HG03159 (cell line): ENCODE data around the gene GEMIN5.

Experiments
- ATAC-seq: cut with Tn5 transposase; IDR thresholded peaks from one replicate; pipeline ENCODE4 v1.9.1; 2021; ENCODE audit warnings: mild to moderate bottlenecking, moderate library complexity; ENCODE audit not compliant: unreplicated experiment

The GEMIN5 gene

GRCh38 chr5:154885439-154885838, 52.6 kb downstream of the GEMIN5 start:
- no peak for ATAC-seq

DNA sequence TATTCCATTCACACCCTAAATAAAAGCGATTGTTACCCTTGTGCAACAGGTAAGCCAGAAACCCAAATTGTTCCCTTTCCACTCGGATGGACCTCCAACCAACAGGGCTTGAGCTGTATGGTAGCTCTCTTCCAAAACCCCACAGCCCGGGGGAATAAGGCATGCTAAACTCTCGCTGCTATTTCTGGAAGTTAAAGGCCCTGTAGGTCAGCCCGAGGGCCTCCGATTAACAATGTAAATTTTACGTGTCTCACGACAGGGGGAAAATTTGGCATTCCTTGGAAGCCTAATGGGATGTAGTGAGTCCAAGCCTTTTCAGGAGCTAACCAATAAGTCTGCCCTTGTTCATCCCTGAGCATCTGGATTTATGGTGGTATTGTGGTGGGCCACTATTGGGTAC, 53.6 kb downstream of the GEMIN5 start:
- ATAC-seq = no peak

- no peak for ATAC-seq
Measured at GRCh38 chr5:154881986-154882385, 56.0 kb downstream of the GEMIN5 start.

DNA sequence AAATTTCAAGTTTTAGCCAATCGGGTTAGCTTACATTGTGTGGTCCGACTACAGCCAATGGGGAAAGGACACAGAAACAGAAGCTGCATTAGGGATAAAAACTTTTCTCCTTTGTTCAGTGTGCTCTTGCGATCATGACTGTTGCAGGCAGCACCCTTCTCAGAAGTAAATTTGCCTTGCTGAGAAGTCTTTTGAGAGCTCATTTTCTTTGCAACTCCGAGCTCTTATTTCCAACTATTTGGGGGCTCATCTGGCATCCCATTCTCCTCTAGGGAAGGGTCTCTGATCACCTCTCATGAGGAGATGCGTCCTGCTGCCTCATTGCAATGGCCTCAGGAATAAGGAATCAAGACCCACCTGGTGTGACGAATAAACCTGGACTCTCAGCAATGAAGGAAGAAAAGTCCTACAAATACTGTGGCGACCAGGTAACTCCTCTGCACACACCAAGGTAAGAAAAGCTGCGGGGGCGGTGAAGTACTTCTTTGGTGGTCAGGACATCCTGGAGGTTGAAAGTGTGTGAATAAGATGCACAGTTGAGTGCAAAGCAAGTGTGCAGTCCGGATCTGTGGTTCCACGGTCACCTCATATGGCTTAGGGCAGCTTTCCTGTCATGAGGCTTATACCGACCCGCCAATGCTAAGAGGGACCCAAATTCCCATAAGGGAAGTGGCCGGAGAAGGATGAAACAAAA, 59.2 kb downstream of the GEMIN5 start:
- no peak for ATAC-seq

DNA sequence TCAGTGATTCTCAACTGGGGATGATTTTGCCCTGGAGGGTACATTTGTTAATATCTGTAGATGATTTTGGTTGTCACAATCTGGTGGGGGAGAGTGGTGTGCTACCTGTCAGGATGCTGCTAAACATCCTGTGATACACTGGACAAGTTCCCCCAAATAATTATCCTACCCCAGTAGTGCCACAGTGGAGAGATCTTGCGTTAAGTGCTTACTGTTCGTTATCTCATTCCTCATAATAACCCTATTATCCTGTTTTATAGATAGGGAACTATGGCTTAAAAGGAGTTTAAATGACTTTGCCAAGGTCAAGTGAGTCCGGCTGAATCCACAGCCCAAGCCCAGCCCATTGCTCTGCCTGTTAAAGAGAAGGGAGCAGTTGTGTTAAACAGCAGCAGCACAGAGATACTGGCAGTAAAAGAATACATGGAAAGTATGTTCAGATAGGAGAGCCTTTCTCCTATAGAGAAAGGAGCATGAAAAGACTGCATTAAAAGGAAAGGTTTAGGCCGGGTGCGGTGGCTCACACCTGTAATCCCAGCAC, 64.2 kb downstream of the GEMIN5 start:
- ATAC-seq = no peak

DNA sequence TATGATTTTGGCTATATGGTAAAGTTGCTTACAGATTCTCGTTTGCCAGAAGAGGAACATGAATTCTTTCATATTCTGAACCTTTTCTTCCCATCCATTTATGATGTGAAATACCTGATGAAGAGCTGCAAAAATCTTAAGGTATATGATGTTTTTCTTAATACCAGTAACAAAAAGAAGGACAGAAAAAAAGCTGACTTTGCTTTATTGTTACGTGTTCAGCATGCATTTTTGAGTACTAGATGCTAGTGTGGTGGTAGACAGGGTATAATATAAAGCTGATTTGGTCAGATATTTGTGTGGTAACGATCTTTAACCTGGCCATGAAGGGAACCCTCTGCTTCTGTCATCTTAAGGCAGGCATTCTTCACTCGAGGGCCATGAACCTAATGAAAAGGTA, 66.3 kb downstream of the GEMIN5 start:
- ATAC-seq = no peak

DNA sequence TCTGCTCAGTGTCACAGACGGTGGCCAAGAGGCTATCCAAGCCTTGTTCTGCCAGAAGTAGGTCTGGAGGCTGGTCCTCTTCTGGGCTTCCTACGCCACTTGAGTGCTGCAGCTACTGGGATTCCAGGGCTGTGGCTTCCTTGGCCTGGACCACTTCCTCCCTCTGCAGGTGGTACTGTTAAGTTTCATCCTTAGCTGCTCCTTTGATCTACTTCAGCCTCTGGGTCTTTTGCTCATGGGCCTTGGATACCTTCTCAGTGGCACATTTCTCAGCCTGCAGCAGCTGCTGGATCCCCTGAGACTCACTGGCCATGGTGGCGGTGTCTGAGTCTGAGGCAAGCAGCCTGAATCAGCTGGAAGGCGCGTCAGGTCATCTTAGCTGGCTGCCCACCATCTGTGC, 69.3 kb downstream of the GEMIN5 start:
- no peak for ATAC-seq

DNA sequence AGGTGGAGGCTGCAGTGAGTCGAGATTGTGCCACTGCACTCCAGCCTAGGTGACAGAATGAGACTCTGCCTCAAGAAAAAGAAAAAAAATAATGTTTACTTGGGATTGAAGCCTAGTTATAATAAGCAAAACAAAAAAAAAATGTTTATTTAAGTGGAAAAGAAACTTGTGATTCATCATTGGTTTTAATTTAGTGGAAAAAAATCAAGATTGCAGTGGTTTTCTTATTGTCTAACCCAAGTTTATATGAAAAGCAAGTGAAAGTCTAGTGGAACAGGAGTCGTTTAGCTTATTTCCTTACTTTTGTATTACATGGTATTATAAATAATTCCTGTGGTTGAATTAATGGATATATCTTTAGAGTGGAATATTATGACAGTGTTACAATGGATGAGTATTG, 71.2 kb downstream of the GEMIN5 start:
- ATAC-seq = no peak

DNA sequence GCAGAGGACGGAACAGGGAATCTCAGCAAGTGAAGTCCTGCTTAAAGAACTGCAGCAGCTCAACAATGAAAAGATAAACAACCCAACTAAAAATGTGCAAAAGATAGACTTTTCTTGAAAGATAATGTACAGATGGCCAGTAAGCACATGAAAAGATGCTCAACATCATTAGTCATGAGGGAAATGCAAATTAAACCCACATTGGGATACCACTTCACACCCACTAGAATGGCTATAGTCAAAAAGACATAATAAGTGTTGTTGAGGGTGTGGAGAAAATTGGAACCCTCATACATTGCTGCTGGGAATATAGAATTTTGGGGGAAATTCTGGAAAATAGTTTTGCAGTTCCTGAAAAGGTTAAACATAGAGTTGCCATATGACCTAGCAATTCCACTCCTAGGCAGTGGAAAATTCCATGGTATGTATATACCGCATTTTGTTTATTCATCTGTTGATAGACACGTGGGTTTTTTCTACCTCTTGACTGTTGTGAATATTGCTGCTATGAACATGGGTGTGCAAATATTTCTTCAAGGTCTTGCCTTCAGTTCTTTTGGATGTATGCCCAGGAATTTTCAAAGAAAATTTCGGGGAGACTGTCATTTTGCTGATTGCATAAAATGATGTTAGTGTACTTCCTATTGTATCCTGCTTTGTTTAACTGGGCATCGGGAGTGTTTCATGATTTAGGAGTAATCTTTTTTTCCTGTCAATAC, 72.4 kb downstream of the GEMIN5 start:
- ATAC-seq = no peak

DNA sequence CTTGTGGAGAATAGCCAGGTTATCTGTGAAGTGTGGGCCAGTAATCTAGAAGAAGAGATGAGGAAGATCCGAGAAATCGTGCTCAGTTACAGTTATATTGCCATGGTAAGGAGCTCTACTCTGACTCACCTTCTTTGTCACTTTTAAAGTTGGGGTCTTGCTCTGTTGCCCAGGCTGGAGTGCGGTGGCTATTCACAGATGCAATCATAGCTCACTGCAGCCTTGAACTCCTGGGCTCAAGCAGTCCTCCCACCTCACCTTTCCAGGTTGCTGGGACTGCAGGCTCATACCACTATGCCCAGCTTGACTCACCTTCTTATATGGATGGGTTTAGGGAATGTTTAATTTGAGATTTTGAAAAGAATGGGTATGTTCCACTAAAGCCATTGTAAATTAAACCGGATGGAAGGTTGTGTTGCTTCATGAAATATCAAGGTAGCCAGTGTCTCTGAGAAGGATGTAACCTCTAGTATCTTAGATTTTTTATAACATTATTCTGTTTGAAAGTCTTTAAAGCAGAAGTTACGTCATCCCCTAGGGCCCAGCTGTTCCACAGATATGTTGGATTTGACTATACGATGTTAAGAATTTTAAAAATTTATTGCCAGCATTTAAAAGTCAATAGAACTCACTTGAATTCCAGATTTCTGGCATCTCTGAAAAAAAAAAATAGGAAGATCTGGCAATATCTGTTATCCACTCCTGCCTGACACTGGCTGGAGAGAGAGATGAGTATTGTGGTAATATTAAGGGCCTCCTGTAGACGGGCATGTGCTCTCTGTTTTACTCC, 74.5 kb downstream of the GEMIN5 start:
- no peak for ATAC-seq

GRCh38 chr5:154862766-154863165, 75.2 kb downstream of the GEMIN5 start:
- no peak for ATAC-seq

GRCh38 chr5:154861946-154862345, 76.1 kb downstream of the GEMIN5 start:
- ATAC-seq = no peak

DNA sequence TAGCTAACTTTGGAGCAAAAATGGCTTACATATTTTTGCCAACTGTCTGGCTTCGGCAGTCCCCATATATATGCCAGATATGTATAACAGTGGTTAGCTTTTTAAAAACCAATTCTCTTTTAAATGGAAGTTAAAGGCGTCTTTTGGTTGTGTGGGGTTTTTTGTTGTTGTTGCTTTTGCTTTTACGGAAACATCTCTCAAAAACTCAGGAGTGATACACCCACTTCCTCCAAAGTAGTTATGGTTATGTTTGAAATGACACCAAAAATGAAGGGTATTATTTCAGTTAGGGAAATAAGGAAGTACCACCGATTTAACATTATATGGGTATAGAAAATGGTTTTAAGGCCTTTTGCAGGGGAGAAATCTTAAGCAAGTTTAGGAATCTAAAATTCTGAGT, 77.2 kb downstream of the GEMIN5 start:
- no peak for ATAC-seq

DNA sequence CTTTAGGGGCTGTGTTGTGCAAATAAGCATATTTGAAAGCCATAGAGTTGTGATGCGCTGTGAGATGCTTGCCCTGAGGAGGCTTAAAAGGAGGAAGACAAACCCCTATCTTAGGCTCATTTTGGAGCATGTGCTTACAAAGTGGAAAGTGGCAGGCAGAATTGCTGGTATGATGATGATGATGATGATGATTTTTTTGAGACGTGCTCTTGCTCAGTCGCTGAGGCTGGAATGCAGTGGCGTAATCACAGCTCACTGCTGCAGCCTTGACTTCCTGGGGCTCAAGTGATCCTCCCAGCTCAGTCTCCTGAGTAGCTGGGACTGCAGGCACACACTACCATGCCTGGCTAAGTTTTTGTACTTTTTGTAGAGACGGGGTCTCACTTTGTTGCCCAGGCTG, 77.9 kb downstream of the GEMIN5 start:
- no peak for ATAC-seq

- ATAC-seq = peak; percentile 22
Measured at GRCh38 chr5:154858972-154859871, 78.8 kb downstream of the GEMIN5 start.

- ATAC-seq = peak; percentile 76
Measured at GRCh38 chr5:154858297-154858971, 79.6 kb downstream of the GEMIN5 start, which contains the start of gene CNOT8. Gene CNOT8, plus strand, starts transcription at chr5:154858627. Its CDS starts 4,652 bp downstream, at chr5:154863279.

GRCh38 chr5:154857530-154858296, 80.3 kb downstream of the GEMIN5 start:
- peak; percentile 56 for ATAC-seq

DNA sequence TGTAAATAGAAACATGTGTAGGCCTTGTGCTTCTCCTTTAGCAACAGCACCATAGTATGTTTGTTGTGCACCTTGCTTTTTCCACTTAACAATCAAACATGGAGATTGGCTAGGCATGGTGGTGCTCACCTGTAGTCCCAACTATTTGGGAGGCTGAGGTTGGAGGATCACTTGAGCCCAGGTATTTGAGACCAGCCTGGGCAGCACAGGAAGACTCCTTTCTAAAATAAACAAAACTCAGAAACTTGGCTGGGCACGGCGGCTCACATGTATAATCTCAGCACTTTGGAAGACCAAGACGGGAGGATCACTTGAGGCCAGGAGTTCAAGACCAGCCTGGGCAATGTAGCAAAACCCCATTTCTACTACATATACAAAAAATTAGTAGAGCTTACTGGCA, 86.7 kb downstream of the GEMIN5 start:
- ATAC-seq = no peak
